ENCODE measurements around the gene WHRN. TPM values are rescaled to one million over a fixed set of nuclear protein-coding genes. Genes with fewer than 3 reads are reported as not detected.

The WHRN gene
- total RNA-seq, 2 donors from 2014 or later: 18.2 to 32.6 TPM

DNA sequence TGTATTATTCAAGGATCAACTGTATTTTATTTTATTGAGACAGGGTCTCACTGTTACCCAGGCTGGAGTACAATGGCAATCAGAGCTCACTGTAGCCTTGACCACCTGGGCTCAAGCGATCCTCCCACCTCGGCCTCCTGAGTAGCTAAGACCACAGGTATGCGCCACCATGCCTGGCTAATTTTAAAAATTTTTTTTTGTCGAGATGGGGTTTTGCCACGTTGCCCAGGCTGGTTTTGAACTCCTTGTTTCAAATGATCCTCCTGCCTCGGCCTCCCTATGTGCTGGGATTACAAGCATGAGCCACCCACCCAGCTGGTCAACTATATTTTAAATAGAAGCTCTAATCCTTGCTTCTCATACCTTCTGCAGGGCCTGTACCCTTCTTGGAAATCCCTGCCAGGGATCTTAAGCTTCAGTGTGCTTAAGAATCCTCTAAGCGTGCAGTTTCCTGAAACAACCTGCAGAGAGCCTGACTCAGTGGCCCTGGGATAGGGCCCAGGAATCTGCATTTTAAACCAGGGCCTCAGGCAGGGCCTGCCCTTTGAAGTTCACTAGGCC is 120.4 kb downstream of the WHRN start:
- Mint-ChIP-seq H3K27me3 (no peaks in the 10 kb centered on the region), H3K36me3 (ENCODE audit: low read depth) (peaks cover 25% of the 10 kb centered on the region), H3K27ac (peak overlapping the region; percentile 99), H3K4me1 (peaks cover 74% of the 10 kb centered on the region), H3K4me3 (peak overlapping the region; percentile 100)
- DNase-seq (no peak), ATAC-seq (no peak)
- no peaks in the 10 kb centered on the region for H3K9me3 ChIP-seq (ENCODE audit: control insufficient read depth, low read length, poor library complexity, severe bottlenecking)

DNA sequence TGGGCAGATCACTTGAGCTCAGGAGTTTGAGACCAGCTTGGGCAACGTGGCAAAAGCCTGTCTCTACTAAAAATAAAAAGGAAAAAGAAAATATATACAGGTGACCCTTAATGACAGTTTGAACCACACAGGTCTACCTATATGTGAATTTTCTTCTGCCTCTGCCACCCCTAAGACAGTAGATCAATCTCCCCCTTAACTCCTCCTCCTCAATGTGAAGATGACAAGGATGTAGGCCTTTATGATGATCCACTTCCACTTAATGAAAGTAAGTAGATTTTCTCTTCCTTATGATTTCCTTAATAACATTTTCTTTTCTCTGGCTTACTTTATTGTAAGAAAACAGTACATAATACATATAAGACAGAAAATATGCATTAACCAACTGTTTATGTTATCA is 120.9 kb downstream of the WHRN start:
- Mint-ChIP-seq H3K4me1 (peaks cover 71% of the 10 kb centered on the region), H3K27me3 (no peaks in the 10 kb centered on the region), H3K36me3 (ENCODE audit: low read depth) (peaks cover 25% of the 10 kb centered on the region), H3K27ac (peak overlapping the region; percentile 99), H3K4me3 (peak overlapping the region; percentile 100)
- H3K9me3 ChIP-seq (ENCODE audit: control insufficient read depth, low read length, poor library complexity, severe bottlenecking): no peaks in the 10 kb centered on the region
- DNase-seq (no peak), ATAC-seq (no peak)

DNA sequence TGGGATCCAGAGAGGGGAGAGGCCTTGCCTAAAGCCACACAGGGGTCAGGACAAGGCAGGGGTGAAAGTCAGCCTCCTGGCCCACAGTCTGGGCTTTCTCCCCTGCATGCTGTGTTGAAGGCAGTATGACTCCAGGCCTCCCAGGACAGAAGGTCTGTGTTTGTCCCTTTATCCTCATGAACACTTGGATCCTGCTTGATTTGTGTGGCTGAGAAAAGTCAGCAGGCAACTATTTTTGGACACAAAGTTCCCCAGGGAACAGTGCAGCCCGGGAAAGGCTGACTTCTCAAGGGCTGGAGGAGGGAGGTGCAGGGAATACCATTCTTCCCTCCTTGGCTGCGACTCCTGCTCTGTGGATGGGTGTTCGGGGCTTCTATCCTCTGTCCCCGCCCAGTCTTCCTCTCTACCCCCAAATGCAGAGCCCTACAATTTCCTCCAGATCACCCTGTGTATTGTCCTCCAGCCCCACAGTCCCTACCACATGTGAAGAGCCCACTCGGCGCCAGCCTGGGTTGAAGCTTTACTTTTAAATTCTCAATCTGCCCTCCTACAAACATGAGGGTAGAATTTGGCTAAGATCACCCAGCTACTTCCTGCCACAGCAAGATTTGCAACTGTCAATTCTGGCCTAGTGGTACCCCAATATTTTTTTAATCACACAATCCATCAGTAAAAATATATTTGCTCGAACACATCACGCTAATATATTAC is 121.6 kb downstream of the WHRN start:
- peak overlapping the region; percentile 100 for H3K4me3 Mint-ChIP-seq
- H3K9me3 ChIP-seq (ENCODE audit: control insufficient read depth, low read length, poor library complexity, severe bottlenecking): no peaks in the 10 kb centered on the region
- ATAC-seq: no peak
- peaks cover 25% of the 10 kb centered on the region for H3K36me3 Mint-ChIP-seq (ENCODE audit: low read depth)
- DNase-seq: no peak
- H3K27ac Mint-ChIP-seq: peak overlapping the region; percentile 99
- peaks cover 70% of the 10 kb centered on the region for H3K4me1 Mint-ChIP-seq
- no peaks in the 10 kb centered on the region for H3K27me3 Mint-ChIP-seq

DNA sequence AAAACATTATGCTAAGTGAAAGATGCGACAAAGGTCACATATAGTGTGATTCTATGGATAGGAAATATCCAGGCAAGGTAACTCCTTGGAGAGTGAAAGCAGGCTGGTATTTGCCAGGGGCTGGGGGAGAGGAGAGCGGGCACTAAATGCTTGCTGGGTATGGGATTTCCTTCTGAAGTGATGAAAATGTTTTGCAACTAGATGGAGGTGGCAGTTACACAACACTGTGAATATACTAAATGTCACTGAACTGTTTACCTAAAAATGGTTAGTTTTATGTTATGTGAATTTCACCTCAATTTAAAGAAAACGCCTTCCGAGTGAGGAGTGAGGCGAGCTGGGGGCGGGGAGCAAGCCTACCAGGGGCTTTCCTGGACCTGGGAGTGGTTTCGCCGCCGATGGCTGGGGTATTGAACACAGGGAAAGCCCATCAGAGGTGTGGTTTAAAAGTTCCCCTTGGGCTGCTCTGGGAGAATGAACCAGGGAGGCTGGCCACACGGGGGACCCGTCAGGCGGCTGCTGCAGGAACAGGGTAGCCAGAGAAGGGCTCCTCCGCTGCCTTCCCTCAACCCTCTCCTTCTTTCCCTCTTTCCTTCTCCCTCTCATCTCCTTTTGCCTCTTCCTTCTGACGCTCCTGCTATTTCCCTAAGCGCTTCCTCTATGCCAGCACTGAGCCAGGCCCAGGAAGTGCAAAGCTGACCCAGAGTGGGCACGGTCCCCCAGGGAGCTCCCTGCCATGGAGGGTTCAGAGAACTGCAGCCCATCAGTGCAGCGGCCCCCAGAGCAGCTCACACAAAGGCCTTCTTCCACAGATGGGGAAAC is 122.4 kb downstream of the WHRN start:
- ATAC-seq: peak; percentile 61
- Mint-ChIP-seq H3K27me3 (no peaks in the 10 kb centered on the region), H3K27ac (peak overlapping the region; percentile 99), H3K4me3 (peak overlapping the region; percentile 100), H3K36me3 (ENCODE audit: low read depth) (peaks cover 29% of the 10 kb centered on the region), H3K4me1 (peaks cover 71% of the 10 kb centered on the region)
- no peaks in the 10 kb centered on the region for H3K9me3 ChIP-seq (ENCODE audit: control insufficient read depth, low read length, poor library complexity, severe bottlenecking)
- DNase-seq: peak; percentile 65 to 79 (median 71)

DNA sequence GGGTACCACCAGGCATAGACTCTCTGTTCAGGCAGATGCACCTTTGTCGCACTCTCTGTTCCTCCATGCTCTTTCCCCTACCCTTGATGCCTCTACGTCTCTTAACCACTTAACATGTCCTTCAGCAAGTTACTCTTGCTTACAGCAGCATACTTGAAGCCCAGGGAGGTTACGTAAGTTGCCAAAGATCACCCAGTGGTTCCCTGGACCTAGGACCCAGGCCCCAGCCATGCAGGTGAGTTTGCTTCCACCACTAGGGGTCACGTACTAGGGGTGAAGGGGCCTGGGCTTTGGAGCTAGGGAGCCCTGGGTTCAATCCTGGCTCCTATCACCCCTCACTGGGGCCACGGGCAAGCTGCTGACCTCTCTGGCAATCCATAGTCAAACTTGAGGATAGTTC is 126.4 kb downstream of the WHRN start:
- peak overlapping the region; percentile 99 for H3K27ac Mint-ChIP-seq
- H3K36me3 Mint-ChIP-seq (ENCODE audit: low read depth): peaks cover 23% of the 10 kb centered on the region
- H3K9me3 ChIP-seq (ENCODE audit: control insufficient read depth, low read length, poor library complexity, severe bottlenecking): no peaks in the 10 kb centered on the region
- H3K4me3 Mint-ChIP-seq: peak overlapping the region; percentile 85
- peaks cover 72% of the 10 kb centered on the region for H3K4me1 Mint-ChIP-seq
- no peaks in the 10 kb centered on the region for H3K27me3 Mint-ChIP-seq
- DNase-seq: no peak
- ATAC-seq: no peak

DNA sequence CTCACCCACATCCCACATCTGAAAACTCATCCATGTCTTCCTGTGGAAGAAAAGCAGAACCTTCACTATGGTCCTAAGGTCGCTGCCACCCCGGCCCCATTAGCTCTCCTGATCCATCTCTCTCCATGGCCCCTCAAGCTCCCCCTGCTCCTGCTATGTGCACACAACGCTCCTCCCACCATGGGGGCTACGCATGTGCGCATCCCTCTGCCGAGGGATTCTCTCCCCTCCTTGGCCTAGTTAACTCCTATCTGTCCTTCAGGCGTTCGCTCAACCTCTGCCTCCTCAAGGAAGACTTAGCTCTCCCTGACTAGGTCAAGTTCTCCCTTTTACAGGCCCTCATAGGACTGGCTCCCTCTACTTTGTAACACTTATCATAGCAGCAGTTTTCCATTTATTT is 127.3 kb downstream of the WHRN start:
- H3K27ac Mint-ChIP-seq: peak overlapping the region; percentile 99
- no peaks in the 10 kb centered on the region for H3K27me3 Mint-ChIP-seq
- no peak for DNase-seq
- peaks cover 73% of the 10 kb centered on the region for H3K4me1 Mint-ChIP-seq
- peak overlapping the region; percentile 85 for H3K4me3 Mint-ChIP-seq
- H3K9me3 ChIP-seq (ENCODE audit: control insufficient read depth, low read length, poor library complexity, severe bottlenecking): no peaks in the 10 kb centered on the region
- H3K36me3 Mint-ChIP-seq (ENCODE audit: low read depth): peaks cover 20% of the 10 kb centered on the region
- no peak for ATAC-seq

DNA sequence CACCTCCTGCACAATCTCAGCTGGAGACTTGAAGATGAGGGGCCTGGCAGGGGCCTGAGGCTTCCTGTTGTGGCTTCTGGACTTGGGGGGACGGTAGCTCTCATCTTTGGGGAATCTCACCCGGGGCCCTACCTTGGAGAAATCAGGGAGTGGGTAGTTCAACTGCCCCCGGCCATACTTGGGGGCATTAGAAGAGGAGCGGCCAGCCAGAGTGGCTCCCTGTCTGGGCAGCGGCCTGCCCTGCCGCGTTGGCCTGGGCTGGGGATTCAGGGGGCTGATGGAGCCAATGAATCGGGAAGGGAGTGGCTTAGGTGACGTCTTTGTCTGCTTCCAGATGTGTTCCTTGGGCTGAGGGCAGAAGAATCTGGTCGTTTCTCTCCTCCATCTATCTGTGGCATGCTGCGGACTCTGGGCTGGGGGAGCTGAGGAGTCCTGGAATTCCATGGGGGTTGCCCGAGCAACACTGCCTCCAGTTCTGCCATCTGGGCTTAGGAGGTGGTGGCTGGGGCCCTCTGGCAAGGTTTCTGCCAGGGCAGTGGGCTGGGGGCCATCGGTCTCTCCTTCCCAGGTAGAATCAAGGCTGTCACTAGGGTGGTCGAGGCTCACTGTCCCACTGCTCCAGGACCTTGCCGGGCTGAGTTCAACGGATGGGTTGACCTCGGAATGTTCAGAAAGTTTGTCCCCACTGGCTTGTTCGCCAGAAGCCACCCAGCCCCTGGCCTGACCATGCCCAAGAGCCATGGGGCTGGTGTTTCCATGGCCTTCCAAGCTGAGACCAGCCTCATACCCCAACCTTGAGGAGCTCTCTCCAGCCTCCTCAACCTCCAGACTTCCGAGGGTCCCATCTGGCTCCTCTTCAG is 128.5 kb downstream of the WHRN start:
- H3K27ac Mint-ChIP-seq: peak overlapping the region; percentile 99
- peak overlapping the region; percentile 45 for H3K4me3 Mint-ChIP-seq
- H3K36me3 Mint-ChIP-seq (ENCODE audit: low read depth): peaks cover 15% of the 10 kb centered on the region
- H3K27me3 Mint-ChIP-seq: no peaks in the 10 kb centered on the region
- H3K9me3 ChIP-seq (ENCODE audit: control insufficient read depth, low read length, poor library complexity, severe bottlenecking): no peaks in the 10 kb centered on the region
- no peak for ATAC-seq
- no peak for DNase-seq
- H3K4me1 Mint-ChIP-seq: peaks cover 72% of the 10 kb centered on the region

DNA sequence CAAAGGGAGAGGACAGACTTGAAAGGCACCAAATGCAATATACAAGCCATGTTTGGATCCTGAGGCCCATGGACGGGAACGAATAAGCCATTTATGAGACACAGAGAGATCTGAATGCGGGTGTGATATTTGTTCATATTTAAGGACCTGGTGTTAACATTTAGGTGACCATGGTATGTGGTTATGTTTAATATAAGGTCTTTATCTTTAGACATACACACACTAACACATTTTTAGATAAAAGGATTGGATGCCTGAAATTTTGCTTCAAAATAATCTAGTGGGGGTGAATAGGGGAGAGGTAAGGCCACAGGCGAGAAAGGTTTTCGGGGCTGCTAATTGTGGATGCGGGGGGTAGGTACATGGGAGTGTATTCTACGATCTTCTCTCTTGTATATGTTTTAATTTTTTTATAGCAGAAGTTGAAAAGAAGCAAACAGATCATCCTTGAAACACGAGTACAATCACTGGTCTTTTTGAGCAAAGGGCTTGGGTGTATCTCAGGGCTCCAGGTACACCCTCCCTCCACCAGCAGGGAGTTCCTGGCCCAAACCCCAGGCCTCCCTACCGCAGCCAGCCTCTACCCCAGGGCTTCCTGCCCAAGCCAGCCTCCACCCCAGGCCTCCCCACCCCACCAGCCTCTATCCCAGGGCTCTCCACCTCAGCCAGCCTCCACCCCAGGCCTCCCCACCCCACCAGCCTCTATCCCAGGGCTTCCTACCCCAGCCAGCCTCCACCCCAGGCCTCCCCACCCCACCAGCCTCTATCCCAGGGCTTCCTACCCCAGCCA is 129.7 kb downstream of the WHRN start:
- peak overlapping the region; percentile 86 for H3K4me3 Mint-ChIP-seq
- H3K27ac Mint-ChIP-seq: peak overlapping the region; percentile 84
- DNase-seq (no peak), ATAC-seq (no peak)
- peaks cover 15% of the 10 kb centered on the region for H3K36me3 Mint-ChIP-seq (ENCODE audit: low read depth)
- H3K27me3 Mint-ChIP-seq: no peaks in the 10 kb centered on the region
- peaks cover 78% of the 10 kb centered on the region for H3K4me1 Mint-ChIP-seq
- H3K9me3 ChIP-seq (ENCODE audit: control insufficient read depth, low read length, poor library complexity, severe bottlenecking): no peaks in the 10 kb centered on the region

DNA sequence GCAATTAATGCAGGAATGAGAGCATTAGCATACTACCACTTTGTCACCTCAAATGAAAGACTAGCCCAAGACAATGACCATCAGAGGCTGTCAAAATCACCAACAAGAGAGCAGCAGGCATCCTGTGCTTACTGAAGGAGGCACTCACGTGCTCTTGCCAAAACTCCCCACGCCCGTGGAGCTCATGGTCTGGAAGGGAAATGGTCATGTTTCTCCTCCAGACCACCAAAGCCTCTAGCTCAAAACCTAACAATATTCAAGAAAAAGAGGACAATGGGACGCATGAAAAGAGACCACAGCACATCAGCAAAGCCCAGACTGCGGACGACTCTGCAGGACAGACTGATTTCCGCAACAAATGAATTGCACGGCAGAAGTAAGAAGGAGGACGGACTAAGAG is 130.3 kb downstream of the WHRN start:
- DNase-seq (no peak), ATAC-seq (no peak)
- peaks cover 75% of the 10 kb centered on the region for H3K4me1 Mint-ChIP-seq
- H3K27me3 Mint-ChIP-seq: no peaks in the 10 kb centered on the region
- H3K27ac Mint-ChIP-seq: peak overlapping the region; percentile 84
- H3K4me3 Mint-ChIP-seq: peak overlapping the region; percentile 86
- H3K36me3 Mint-ChIP-seq (ENCODE audit: low read depth): peaks cover 15% of the 10 kb centered on the region
- H3K9me3 ChIP-seq (ENCODE audit: control insufficient read depth, low read length, poor library complexity, severe bottlenecking): no peaks in the 10 kb centered on the region

DNA sequence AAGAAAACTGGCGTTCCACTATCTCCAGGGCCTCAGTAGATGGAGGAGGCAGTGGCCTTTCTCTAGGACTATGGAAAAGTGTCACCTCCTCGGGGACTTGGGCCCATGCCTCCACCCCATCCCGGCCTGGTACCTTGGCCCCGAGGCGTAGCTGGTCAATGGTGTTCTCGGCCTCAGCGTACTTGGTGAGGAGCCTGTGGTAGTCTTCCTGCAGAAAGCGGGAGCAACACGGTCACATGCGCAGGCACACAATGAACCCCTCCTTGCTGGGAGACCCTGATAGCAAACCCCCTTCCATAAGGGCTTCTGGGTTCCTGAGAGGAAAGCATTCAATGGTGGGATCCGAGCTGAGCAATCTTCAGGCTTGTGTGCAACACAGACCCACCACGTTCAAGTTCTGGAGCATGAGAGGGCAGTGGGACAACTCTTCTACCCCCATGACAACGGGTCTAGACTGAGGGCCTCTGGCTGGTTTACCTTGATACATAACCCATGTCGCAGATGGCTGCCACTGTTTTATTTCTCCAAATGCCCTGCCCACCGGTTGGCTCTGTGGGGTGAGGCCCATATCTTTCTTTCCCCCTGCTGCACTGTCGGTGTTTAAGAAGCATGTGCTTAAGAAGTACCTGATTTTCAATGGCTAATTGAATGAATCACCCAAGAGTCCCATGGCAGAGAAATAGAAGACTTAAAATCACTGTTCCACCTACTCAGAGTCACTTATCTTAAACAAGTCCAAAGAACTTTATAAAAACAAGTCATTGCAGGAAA is 131.1 kb downstream of the WHRN start:
- DNase-seq (no peak), ATAC-seq (no peak)
- H3K9me3 ChIP-seq (ENCODE audit: control insufficient read depth, low read length, poor library complexity, severe bottlenecking): no peaks in the 10 kb centered on the region
- Mint-ChIP-seq H3K27me3 (no peaks in the 10 kb centered on the region), H3K4me3 (peak overlapping the region; percentile 86), H3K4me1 (peaks cover 78% of the 10 kb centered on the region), H3K36me3 (ENCODE audit: low read depth) (peaks cover 20% of the 10 kb centered on the region), H3K27ac (peak overlapping the region; percentile 84)

DNA sequence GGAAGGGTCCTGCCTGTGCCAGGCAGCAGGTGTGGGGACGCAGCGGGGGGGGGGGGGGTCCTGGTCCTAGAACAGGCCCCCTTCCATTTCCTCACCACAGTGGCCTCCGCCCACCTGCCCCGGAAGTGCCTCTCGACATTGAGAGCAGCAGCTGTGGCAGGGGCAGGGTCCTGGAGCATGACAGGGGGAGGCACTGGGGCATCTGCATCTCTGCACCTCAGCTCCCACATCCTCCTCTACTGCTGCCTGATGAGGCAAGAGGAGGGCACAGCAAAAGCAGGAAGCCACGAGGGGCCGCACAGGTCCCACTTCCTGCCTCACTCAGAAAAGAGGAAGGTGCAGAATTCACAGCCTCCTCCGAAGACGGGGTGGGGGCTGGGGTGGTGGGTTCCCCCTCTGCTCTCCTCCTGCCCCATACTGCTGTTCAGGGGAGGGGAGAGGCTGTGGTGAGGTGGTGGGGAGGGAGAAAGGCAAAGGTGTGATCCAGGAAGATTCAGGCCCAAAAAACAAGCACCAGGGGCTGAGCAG is 132.3 kb downstream of the WHRN start:
- H3K4me3 Mint-ChIP-seq: peak overlapping the region; percentile 86
- ATAC-seq (peak; percentile 90), DNase-seq (peak; percentile 55 to 77 (median 65))
- H3K27ac Mint-ChIP-seq: peak overlapping the region; percentile 84
- H3K36me3 Mint-ChIP-seq (ENCODE audit: low read depth): peaks cover 17% of the 10 kb centered on the region
- no peaks in the 10 kb centered on the region for H3K9me3 ChIP-seq (ENCODE audit: control insufficient read depth, low read length, poor library complexity, severe bottlenecking)
- no peaks in the 10 kb centered on the region for H3K27me3 Mint-ChIP-seq
- H3K4me1 Mint-ChIP-seq: peaks cover 75% of the 10 kb centered on the region

Measured in T-helper 17 cell (primary cell).